Measurements from ENCODE around the gene HPS1. TPM values are rescaled to one million over a fixed set of nuclear protein-coding genes. Genes with fewer than 3 reads are reported as not detected.

The HPS1 gene
- total and polyA plus RNA-seq, 2 of the 8 experiments (the other 6 are each of a cell fraction or from before 2014, with no cell fraction given): 38.7 to 61.7 TPM

DNA sequence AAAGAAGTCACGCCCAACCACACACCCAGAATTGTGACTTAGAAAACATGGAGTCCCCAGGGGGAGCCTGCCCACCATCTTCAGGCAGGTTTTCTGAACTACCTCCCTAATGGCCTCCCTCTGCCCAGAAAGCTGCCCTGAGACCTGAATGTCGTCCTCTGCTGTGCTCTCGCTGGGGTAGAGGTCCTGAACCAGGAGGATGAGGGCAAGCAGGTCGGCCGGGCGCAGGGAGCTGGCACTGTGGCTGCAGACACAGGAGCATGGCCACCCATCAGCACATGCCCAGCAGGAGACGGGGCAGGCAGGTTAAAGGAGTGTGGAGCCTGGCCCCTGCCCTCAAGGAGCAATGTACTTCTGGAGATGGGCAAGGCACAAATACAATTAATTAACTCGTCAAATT lies 16.3 kb downstream of the HPS1 start:
- no peaks in the 10 kb centered on the region for H3K27me3 ChIP-seq (replicated peaks in 1 of 4; ENCODE audit: control insufficient read depth in 3 of 4, extremely low read depth in 1 of 4, insufficient read depth in 3 of 4, low read length in 3 of 4)
- H3K4ac ChIP-seq (replicated peaks; ENCODE audit: insufficient read length, low read depth, low read length): no peak overlapping the region
- H2BK15ac ChIP-seq (ENCODE audit: low read length): no peak overlapping the region
- H2AK5ac ChIP-seq (ENCODE audit: low read depth, low read length): no peak overlapping the region
- no peaks in the 10 kb centered on the region for H3K23me2 ChIP-seq (ENCODE audit: low read depth, low read length)
- H3K27ac ChIP-seq (ENCODE audit: low read depth, low read length): no peak overlapping the region
- H4K20me1 ChIP-seq (replicated peaks in 1 of 2; ENCODE audit: control insufficient read depth in 1 of 2, insufficient read depth in 2 of 2, low read length in 2 of 2): no peaks in the 10 kb centered on the region
- no peak overlapping the region for H4K8ac ChIP-seq (ENCODE audit: extremely low read depth, insufficient read depth, low read length)
- no peaks in the 10 kb centered on the region for H3K4me1 ChIP-seq (replicated peaks in 1 of 4; ENCODE audit: control insufficient read depth in 3 of 4, insufficient read depth in 4 of 4, low read length in 3 of 4)
- WGBS, 2 experiments (ENCODE audit: extremely low coverage in 1 of 2, insufficient coverage in 1 of 2, insufficient read length in 1 of 2, insufficient replicate concordance in 2 of 2, low coverage in 1 of 2, low lambda C conversion rate in 2 of 2, missing lambda C conversion rate in 1 of 2): 93% methylated on average over 8 of the region's 8 CpGs; no CpG with 5 or more reads in 1 of the 2 experiments
- no peak overlapping the region for H2BK20ac ChIP-seq (ENCODE audit: low read length)
- H3K14ac ChIP-seq (ENCODE audit: insufficient read length): no peak overlapping the region
- no peak overlapping the region for H2BK12ac ChIP-seq (ENCODE audit: low read depth, low read length)
- peaks cover 3 to 8% of the 10 kb centered on the region in 2 experiments; a peak in 3 of 4 replicates for H3K9me3 ChIP-seq (ENCODE audit: insufficient read depth in 2 of 2, low read depth in 1 of 2, low read length in 1 of 2)
- H3K79me2 ChIP-seq (ENCODE audit: control insufficient read depth in 1 of 2, insufficient read depth in 2 of 2, low read length in 2 of 2): no peaks in the 10 kb centered on the region
- DNase-seq (ENCODE audit: low read depth in 1 of 2, low spot score in 2 of 2): no peak
- H3K36me3 ChIP-seq (ENCODE audit: control insufficient read depth in 2 of 4, insufficient read depth in 4 of 4, low read length in 3 of 4): peaks cover 2 to 52% (median 35%) of the 10 kb centered on the region in 4 experiments; a peak in 6 of 8 replicates
- H3K4me2 ChIP-seq (ENCODE audit: insufficient read depth in 1 of 2, low read depth in 2 of 2, low read length in 2 of 2): no peak overlapping the region
- H2BK5ac ChIP-seq (ENCODE audit: low read depth, low read length): no peak overlapping the region; the same call in 1 of the 2 replicates
- H4K91ac ChIP-seq (replicated peaks; ENCODE audit: insufficient read length, low read length): no peak overlapping the region
- H2AFZ ChIP-seq (ENCODE audit: low read length): no peak overlapping the region
- H3K4me3 ChIP-seq (ENCODE audit: extremely low read depth in 1 of 4, insufficient read depth in 2 of 4, low read depth in 3 of 4, low read length in 4 of 4): no peak overlapping the region
- no peak overlapping the region for H3K23ac ChIP-seq (ENCODE audit: insufficient read length)
- no peak overlapping the region for H3K9ac ChIP-seq (replicated peaks in 1 of 4; ENCODE audit: extremely low read depth in 1 of 4, low read depth in 3 of 4, low read length in 3 of 4)
- no peak overlapping the region for H2BK120ac ChIP-seq (replicated peaks; ENCODE audit: low read depth, low read length)
- H3K18ac ChIP-seq (ENCODE audit: extremely low read depth, low read length): no peak overlapping the region
- TF ChIP-seq SP1 (IDR thresholded peaks at IDR 0.05; ENCODE audit: low read depth, low read length): no peak
- no peak for TF ChIP-seq EP300 (IDR thresholded peaks at IDR 0.05; ENCODE audit: borderline replicate concordance in 1 of 2, low read depth in 2 of 2, low read length in 2 of 2)
- H4K5ac ChIP-seq (ENCODE audit: insufficient read length, low read depth, low read length): no peak overlapping the region
- no peak overlapping the region for H3K56ac ChIP-seq (replicated peaks; ENCODE audit: insufficient read length, low read depth, low read length)
- POLR2A ChIA-PET (ENCODE audit: partially characterized antibody): interaction anchor here (0.9 kb wide), 1 partner anchor 16 kb away, joined by 4 read pairs; no protein-coding TSS in a partner anchor
- CTCF ChIA-PET (ENCODE audit: partially characterized antibody): interaction anchor here (1.9 kb wide), 1 partner anchor 37 kb away, joined by 4 read pairs; no protein-coding TSS in a partner anchor
- no peaks in the 10 kb centered on the region; the same call in 1 of the 2 replicates for H3K79me1 ChIP-seq (ENCODE audit: low read depth, low read length)
- no peak for FAIRE-seq

Data from H1 (cell line).